GM10266 (cell line): ENCODE measurements around the gene NBPF1.
"Not testable (repeated sequence)": the region's sequence is repeated elsewhere in the genome, so short reads cannot be mapped to it uniquely, and the experiment has no call there.

Source experiments
- DNase-seq: peaks from one replicate; pipeline ENCODE4 v3.0.0; 2012; ENCODE audit errors: extremely low spot score
- TF ChIP-seq, protein P1 (sequence below): IDR thresholded peaks from 2 replicates; pipeline ENCODE4 v1.5.1; 2012; ENCODE audit warnings: mild to moderate bottlenecking, low read depth; ENCODE audit not compliant: control insufficient read depth, insufficient read depth; ENCODE audit errors: missing control alignments

Gene NBPF1

DNA sequence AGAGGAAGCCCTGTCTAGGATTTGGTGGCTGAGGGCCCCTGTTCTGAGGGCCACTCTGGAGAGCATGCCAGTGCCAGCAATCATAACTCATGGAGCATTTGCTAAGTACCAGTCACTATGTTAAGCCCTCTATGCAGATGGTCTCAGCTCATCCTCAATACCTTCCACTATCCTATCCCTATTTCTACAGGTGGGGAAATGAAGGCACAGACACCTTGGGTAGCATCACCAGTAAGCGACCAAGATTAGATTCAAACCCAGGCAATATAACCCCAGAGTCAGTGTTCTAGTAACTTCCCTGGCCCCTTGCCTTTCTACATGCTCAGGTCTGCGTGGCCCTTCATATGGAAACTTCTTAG, 7.9 kb upstream of the NBPF1 start:
- DNase-seq = no peak
- TF ChIP-seq, protein P1, sequence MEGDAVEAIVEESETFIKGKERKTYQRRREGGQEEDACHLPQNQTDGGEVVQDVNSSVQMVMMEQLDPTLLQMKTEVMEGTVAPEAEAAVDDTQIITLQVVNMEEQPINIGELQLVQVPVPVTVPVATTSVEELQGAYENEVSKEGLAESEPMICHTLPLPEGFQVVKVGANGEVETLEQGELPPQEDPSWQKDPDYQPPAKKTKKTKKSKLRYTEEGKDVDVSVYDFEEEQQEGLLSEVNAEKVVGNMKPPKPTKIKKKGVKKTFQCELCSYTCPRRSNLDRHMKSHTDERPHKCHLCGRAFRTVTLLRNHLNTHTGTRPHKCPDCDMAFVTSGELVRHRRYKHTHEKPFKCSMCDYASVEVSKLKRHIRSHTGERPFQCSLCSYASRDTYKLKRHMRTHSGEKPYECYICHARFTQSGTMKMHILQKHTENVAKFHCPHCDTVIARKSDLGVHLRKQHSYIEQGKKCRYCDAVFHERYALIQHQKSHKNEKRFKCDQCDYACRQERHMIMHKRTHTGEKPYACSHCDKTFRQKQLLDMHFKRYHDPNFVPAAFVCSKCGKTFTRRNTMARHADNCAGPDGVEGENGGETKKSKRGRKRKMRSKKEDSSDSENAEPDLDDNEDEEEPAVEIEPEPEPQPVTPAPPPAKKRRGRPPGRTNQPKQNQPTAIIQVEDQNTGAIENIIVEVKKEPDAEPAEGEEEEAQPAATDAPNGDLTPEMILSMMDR = no peak

GRCh38 chr1:16619803-16620501, 6.6 kb upstream of the NBPF1 start:
- not testable (repeated sequence) for DNase-seq

DNA sequence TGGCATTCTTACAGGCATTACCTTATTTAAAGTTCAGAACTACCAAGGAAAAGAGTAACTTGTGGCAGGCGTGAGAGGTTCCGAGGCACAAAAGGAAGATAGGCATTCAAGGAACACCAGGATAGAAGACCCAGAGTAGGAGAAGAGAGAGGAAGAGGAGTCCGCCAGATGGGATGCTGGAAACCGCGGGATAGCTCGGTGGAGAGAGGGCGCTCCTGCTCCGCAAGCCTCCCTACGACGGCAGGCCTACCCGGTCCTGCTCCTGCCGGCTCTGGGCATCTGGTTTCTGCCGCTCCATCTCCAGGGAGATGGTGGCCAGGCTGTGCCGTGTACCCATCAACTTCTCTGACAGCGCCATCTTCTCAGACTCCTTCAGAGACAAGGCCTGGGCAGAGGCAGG, 5.4 kb upstream of the NBPF1 start:
- TF ChIP-seq, protein P1 = no peak
- DNase-seq = peak; percentile 42

GRCh38 chr1:16617778-16618580, 4.6 kb upstream of the NBPF1 start:
- no peak for DNase-seq
- TF ChIP-seq, protein P1 = no peak

GRCh38 chr1:16617114-16617631, 3.8 kb upstream of the NBPF1 start:
- TF ChIP-seq, protein P1 = no peak
- DNase-seq = peak; percentile 48

DNA sequence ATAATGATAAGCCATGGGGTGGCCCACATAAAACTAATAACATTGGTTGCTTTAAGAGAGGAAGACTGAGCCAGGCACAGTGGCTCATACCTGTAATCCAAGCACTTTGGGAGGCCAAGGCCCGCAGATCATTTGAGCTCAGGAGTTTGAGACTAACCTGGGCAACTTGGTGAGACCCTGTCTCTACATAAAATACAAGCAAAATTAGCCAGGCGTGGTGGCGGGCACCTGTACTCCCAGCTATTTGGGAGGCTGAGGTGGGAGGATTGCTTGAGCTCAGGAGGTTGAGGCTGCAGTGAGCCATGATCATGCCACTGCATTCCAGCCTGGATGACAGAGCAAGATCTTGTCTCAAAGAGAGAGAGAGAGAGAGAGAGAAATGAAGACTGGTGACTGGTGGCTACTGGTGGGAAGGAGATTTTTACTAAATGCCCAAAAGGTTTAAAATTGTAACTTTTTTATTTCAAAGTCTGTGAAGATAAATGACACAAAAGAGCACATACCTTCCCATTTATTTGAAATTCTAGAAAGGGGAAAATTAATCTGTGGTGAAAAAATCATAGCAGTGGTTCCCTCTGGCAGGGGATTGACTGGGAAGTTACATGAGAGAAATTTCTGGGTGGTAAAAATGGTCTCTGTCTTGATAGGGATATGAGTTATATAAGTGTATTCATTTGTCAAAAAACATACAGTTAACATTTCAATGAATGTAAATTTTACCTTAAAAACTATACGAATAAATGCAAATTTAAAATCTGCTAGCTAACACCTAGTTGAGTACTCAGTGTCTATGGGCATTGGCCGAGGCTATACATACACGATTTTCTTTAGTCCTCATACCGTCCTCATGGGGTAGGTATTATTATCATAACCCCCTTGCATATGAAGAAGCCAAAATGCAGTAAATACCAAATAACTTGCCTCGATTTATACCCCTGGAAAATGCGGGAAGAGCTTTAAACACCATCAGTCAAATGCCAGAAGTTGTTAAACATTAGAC, 2.2 kb upstream of the NBPF1 start:
- peak; percentile 52 for DNase-seq
- TF ChIP-seq, protein P1 = no peak
